SKM-1 treated with dmso at 0.1 percent for 144 hours (cell line): ENCODE data around the gene ARHGAP32.
"Not testable (repeated sequence)": the region's sequence is repeated elsewhere in the genome, so short reads cannot be mapped to it uniquely, and the experiment has no call there.

Experiments used
- DNase-seq: peaks from one replicate; lab custom pipeline; 2025; ENCODE audit not compliant: unreplicated experiment; lab: John Stamatoyannopoulos, UW

Gene ARHGAP32

DNA sequence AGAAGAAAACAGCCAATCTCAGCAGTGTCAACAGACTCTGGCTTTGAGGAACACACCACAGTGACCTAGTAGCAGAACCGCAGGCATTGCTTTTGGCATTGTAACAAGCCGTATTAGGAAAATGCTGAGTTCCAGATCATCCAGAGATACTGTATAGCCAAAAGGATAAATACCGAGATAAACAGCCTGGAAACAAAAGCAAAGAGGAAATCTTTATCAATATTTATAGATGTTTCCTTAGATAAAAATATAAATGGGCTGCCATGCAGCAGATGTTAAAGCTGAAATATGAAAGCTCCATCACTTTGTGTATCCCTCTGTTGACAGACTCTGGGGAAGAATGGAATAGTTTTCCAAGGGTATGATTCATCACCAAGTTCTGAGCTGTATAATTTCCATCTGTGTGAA is 150.5 kb downstream of the ARHGAP32 start:
- no peak for DNase-seq

DNA sequence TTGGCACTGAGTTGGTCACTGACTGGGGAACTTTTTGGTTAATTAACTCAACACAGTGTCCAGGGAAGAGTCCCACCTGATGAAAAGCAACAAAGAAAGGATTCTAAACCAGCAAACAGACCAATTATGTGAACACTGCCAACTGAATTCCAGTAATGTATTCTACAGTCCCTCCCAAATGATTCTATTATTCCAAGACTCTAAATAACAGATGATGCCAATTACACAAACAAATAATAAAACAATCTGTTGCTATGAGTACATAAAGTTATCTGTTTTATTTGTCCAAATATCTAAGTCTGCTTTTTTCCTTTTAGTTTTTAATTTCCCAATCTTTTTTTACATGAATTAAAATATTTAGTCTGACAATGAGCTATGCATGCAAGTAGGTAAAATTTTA is 151.2 kb downstream of the ARHGAP32 start:
- DNase-seq: no peak

DNA sequence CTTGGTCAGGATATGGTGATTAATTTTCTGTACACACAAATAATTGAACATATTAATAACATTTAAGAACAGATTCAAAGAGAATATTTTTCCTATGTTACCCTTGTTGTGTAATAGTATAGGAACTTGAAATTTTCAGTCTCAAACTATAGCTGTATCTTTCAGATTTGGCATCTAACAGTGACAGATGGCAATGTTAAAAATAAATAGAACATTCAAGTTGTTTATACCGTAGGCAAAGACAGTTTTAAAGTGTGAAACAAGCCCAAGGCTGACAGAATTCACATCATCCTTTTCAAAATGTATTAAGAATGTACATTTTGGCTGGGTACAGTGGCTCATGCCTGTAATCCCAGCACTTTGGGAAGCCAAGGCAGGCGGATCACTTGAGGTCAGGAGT is 156.9 kb downstream of the ARHGAP32 start:
- no peak for DNase-seq

DNA sequence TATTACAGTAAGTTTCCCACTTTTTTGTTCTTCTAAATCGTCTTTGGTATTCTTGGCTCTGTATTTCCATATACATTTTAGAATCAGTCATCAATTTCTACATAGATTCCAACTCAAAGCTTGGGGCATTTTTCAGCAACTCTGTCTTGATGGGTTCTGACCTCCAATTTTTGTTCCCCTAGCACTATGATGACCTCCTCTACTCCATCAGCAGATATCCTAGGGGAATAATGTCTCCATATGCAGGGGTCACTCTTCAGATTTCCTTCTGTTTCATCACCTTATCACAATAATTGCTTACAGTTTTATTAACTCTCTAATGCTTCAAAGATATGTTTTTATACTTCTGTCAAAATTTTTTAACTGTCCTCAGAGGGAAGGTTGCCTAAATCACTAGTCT is 158.1 kb downstream of the ARHGAP32 start:
- DNase-seq: no peak

DNA sequence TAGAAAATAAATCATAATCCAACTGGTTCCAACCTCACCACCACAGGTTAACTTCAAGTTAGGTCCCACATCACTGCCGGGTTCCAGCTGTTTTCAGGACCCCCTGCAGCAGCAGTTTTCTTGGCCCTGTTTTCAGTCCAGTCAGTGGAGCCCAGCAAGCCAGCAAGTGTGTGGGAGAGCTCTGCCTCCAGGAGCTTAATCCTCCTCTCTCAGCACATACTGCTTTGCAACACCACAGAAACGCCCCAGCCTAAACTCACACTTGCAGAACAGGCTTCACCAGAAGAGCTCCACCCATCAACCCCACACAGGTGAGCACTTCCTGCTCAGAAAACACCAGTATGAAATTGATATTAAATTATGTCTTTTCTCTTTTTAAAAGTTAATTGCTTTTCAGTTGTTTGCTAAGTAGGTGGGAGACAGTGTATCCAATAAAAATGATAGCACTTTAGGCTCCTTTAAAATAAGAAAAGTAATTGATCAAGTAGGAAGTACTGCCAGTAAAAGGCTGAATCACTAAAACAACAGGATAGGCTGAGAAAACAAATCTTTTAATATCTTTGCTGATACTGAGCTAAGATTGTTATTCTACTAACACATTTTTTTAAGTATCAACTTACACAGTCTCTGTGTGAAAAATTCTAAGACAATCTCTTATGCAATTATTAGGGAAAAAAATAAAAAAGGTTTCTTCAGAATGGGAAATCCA is 168.0 kb downstream of the ARHGAP32 start:
- no peak for DNase-seq

DNA sequence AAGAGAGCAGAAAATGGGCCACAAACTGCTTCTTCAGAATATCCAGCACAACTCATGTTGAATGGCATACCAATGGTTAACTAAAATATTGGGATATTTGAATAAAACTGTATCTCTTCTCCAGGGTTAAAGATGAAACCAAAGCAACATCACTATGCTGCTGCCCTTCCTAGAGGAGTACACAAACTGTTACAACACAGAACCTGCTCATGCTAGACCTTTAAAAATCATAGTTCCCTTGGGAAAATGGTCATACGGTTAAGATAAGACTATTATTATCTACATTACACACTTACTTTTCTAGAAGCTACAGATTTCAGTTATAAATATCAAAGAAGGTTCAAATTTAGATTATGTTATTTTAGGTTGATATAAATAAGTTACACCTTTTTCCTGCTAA is 170.8 kb downstream of the ARHGAP32 start:
- DNase-seq: no peak

DNA sequence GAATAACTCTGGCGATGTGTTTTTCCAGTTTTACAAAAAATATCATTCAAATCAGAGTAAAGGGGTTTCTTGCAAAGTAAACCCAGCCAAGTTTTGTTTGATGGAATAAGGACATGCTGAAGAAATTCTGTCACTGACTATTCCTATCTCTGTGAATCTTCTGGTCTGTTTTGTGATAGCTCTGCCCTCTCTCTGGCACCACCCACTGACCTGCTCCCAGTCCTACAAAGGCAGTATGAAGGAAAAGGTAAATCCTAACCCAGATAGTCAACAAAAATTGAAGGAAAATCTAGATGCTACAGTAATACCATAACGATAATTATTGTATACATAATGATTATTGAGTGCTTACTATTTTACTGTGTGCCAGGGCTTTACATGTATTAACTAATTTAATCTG is 173.1 kb downstream of the ARHGAP32 start:
- DNase-seq: no peak

DNA sequence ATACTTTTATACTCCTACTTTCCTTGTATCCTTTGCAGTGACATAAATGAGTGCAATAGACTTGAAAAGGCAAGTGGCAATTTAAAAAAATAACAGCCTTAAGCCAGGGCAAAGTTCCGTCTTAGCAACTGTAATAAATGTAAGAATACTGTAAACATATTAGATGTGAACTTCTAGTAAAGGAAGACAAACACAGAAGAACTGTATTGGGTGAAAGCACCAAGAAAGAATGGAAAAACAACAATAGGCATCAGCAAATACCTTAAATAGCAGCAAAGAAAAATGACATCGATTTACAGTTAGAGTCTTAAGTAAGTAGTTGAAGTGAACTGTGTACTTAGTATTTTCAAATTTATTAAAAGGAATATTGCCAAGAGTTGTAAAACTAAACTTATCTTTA is 174.0 kb downstream of the ARHGAP32 start:
- DNase-seq: no peak

DNA sequence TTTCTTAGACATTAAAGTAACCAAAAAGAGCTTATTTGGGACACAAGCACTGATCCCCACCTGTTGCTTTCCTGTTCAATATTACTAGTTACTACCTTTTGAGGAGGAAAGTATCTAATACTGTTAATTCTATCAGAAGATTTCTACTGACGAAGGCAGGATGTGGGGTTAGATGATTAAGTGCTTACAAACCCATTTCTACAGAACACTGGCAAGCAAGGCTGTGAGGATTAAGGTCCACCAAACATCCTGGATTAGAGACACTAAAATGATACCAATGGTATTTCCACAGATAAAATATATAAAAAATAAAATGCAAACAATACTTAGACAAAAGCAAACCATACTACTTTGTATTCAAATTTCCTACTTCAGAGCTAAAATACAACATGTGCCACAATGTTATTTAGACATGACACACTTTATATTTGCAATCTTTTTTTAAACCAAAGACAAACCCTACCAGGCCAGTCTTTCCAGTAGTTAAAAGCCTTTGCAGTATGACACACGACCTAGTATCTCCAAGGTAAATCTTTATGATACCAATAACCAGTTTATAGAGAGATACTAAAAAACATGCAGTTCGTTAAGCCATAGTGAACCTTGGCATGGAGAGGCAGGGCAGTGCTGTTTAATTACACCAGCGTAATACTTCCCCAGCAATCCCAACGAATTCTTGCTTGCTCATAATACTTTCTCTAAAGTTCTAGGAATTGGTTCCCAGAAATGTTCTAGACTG is 178.2 kb downstream of the ARHGAP32 start:
- no peak for DNase-seq

DNA sequence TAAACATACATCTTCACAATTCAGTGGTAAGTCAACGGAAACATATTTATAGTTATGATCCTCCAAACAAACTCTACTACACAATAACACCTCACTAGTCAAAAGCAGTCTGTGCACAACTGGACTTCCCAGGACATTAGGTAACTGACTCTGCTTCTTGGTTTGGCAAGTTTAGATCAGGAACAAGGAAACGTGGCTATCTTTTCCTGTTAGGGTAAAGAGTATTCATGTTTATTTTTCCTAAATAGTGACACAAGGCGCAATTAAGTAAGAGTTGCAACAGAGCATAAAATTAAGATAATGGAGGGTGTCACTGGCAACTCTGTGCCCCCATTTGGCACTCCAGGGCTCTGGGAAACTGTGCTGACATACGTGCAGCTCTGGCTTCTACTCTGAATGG is 179.2 kb downstream of the ARHGAP32 start:
- DNase-seq: no peak

DNA sequence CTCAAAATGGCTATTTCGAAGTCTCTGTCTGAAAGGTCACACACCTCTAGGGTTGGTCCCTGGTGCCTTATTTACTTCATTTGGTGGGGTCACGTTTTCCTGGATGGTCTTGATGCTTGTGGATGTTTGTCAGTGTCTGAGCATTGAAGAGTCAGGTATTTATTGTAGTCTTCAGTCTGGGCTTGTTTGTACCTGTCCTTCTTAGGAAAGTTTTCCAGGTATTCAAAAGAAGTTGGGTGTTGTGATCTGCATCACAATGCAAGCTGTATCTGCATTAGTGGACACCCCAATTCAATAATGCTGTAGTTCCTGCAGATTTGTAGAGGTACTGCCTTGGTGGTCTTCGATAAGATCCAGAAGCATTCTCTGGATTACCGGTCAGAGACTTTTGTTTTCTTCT is 186.0 kb downstream of the ARHGAP32 start:
- DNase-seq: no peak

DNA sequence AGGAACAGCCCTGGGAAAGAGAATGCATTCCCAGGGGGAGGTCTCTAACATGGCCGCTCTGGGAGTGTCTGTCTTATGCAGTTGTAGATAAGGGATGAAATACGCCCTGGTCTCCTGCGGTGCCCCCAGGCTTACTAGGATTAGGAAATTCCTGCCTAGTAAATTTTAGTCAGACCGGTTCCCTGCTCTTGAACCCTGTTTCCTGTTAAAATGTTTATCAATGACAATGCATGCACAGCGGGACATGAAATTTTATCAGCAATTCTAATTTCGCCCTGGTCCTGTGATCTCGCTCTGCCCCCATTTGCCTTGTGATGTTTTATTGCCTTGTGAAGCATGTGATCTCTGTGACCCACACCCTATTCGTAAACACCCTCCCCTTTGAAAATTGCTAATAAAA is 193.0 kb downstream of the ARHGAP32 start:
- DNase-seq: not testable (repeated sequence)

DNA sequence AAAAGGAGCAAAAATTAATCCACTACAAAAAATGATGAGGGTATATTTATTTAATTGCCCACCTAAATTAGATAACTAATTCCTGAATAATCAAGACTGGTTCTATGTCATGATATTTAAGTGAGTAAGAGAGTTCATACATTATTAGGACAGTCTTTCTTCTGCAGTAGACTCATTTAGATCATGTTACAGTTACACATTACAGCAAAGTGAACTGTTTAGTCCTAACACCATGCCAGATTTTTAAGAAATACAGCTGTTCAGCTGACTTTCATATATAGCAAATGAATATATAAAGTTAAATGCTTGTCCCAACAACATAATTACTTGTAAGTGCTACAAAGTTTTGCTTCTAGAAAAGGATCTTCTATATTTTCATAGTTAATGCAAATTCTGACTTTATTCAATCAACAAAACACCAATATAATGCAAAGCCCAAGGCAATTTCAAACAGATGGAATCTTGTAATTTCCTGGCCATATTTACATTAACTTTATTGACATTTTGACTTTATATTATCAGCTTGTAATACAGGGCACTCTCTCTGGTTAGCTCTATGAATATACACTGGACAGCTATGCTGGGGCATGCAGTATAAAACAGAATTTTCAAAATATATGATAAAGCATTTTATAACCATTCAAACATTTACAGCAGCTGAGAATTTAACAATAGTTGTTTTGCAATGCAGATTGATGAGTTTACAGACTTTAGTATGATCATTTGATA is 203.7 kb downstream of the ARHGAP32 start:
- no peak for DNase-seq

DNA sequence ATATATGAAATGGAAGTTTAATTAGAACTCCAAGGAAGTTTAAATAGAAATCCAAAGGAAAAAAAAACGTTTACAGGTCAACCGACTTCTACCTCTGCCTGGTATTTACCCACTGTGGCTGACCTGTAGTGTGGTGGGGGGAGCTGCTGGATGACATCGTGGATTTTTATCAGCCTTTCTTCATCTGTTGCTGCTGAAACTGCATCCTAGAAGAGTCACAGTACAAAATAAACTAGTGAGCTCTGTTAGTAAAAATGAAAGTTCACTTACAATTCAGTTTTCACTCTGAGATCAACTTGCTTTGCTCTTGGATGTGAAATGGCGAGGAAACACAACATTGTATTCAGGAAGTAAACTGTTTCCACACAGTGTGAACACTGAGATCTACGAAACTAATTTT is 206.2 kb downstream of the ARHGAP32 start:
- no peak for DNase-seq

DNA sequence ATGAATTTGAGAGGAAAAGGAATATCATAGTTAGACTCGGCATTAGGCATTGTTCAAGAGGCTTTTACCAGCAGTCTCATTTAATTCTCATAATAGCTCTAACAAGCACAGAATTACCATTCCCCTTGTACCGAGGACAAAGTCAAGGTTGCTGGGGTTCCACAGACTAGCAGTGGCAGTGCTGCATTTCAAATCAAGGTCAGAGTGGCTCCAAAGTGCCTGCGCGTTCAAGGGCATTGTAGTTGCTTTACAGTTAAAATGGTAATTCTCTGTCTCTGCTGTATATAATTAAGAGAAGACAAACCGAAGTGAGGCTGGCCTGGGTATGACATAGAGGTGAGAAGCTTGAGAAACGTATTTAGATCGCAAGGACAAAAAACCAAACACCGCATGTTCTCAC is 209.1 kb downstream of the ARHGAP32 start:
- DNase-seq: no peak

DNA sequence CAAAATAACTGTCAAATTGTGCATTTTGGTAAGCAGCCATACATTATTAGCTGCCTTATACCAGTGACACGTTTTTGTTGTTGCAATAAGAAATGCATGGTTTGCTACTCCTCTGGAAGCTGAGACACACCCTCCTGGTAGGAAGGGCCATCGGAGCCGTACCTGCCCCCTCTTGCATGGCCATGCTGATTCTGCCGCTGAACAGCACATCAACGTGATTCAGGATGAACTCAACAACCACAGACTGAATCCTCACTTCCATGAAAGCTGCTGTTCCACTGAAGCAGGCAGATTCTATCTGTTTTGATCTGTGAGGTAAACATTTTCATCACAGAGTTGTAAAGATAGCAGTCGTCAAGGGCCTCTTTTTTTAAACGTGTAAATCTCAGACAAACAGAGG is 210.9 kb downstream of the ARHGAP32 start:
- DNase-seq: no peak

DNA sequence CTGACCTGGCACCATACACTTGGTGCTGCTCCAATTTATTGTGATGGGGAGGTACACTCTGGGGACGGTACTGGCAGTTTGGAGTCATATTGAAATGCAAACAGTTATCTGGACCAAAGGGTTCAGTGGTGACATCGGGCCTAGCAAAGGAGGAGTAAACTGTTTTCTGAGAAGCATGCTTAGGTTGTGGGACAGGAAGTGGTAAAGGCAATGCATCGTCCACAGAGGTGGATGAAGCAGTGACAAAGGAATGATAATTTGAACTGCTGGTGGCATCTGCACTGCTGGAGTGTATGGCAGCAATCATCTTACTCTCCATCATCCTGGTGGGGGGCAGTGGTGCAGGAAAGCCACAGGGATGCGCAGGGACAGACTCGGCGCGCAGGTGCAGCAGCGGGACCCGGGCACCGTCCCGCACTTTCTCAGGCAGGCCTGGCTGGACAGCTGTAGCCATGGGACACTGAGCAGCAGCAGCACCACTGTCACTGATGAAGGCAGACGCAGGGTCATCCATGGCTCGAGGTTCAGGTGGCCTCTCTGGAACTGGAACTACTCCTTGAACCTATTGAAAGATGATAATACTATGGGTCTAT is 221.4 kb downstream of the ARHGAP32 start:
- no peak for DNase-seq

DNA sequence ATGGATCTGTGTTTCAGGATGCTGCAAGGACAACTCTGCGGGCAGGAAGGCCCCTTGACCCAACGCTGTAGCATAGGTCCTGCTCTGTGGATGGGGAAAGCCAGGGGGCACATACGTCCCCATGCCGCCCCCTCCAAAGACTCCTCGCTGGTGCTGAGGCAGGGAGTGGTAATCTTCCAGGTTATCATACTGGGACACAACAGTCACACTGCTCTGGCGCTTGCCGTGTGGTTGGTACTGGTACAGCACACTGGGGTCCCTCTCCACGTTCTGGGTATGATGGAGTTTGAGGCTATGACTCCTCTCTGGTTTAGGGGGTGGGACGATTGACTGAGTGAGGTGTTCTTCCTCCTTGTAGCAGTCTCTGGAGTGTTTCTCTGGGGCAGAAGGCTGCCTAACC is 223.2 kb downstream of the ARHGAP32 start:
- DNase-seq: no peak

DNA sequence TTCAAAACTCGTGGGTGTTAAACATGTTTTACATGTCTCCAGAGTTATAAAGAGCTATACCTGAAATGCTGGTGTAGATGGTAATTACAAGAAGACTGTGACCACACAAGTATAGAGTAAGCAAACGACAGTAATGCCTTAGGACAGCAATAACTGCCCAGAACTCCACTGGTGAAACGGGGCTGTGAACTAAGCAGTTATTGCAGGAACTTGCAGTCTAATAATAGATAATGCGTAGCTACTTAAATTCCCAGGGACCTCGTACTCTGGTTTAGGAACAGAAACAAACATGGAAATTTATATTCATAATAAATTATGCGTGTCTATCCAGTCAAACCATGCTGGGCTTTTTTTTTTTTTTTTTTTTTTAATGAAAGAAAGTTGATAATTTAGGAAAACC is 224.5 kb downstream of the ARHGAP32 start:
- DNase-seq: no peak

DNA sequence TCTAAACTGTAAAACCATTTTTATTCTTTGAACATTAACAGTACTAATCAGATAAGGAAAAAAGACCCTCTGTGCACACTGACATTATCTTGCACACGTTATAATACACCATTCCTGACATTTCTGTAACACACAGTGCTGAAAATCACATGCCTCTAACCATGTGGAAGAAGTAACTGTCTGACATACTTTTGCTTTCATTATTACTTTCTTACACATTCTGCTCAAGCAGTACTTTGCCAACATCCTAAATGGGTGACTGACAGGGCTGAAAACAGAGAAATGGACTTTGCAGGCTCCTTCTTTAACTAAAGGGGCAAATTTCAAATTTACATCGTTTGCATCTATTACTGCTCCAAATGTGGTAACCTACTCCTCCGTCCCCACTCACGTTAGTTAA is 226.6 kb downstream of the ARHGAP32 start:
- DNase-seq: no peak

DNA sequence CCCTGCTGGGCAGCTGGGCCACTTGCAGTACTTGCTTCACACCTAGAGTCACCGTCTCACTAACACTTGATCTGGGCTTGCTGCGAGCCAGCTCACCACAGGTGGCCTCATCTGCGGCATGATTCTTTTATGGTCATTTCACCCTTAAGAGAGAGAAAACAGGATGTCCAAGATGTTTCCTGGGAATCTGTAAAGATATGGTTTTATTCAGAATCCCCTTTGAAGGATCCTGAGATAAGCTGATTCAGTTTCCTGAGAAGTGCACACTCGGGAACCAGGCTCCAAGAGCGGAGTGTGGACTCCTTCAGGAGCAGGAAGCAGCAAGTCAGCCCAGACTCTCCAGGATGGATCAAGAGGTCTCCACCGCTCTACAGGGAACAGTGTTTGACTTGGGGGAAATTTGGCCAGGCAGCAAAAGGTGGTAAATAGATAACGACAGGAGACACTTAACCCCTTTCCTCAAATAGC is 227.6 kb downstream of the ARHGAP32 start:
- DNase-seq: no peak
